Measurements from ENCODE around the gene MEF2D. TPM values are rescaled to one million over a fixed set of nuclear protein-coding genes. Genes with fewer than 3 reads are reported as not detected.

The MEF2D gene
- total RNA-seq, 1 donor from 2014 or later, result 67.0 TPM

DNA sequence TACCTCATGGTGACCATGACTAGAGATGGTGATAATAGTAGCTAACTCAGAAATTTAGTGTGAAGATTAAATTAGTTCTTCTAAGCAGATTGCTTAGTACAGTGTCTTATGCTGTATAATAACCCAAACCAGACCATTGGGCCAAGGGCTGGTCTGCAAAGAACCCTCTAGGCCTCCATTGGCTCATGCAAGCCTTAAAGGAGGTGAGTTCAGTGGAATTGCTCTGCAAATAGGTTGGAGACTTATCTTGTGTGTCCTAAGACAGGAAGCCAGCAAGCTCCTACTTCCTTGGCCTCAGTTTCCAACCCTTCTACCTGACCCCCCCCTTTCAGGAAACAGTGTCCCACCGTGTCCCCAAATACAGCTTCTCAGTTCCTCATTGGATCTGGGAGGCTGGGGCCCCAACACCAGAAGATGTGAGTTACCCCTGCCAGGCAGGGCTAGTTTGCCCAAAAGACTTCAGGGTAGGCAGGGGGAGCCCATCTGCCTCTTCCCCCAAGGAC is 1.9 kb upstream of the MEF2D start:
- no peak for DNase-seq (ENCODE audit: extremely low read depth, low read depth, low spot score)

DNA sequence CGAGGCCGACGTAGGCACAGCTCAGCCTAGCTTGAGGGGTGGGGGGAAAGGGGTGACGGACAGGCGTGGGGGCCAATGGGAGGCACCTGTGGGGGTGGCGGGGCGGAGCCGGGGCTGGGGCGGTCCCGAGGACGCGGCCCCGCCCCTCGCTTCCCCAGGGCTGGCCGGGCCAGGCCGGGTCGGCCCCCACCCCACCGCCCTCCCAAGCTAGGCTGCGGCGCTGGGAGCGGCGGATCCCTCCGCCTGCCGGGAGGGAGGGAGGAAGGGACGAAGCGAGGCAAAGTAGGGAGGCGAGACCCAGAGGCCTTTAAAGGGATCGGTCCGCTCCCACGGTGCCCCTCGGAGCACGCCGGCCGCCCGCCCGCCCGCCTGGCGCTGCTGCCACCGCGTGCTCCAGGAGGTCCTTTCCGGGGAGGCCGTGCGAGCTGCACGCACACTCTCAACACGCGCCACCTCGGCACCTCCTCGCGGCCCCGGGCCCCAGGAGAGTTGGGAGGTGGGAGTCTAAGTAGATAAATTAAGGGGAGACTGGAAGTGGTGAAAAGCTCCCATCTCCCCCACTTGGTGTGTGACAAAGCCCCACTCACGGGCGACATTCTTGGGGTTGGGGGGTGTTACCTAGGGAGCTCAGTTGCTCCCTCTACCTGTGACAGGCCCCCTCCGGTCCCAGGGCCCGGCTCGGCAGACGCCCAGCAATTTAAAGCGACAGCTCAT is 375 bp upstream of the MEF2D start:
- DNase-seq (ENCODE audit: extremely low read depth, low read depth, low spot score), result peak; percentile 50

DNA sequence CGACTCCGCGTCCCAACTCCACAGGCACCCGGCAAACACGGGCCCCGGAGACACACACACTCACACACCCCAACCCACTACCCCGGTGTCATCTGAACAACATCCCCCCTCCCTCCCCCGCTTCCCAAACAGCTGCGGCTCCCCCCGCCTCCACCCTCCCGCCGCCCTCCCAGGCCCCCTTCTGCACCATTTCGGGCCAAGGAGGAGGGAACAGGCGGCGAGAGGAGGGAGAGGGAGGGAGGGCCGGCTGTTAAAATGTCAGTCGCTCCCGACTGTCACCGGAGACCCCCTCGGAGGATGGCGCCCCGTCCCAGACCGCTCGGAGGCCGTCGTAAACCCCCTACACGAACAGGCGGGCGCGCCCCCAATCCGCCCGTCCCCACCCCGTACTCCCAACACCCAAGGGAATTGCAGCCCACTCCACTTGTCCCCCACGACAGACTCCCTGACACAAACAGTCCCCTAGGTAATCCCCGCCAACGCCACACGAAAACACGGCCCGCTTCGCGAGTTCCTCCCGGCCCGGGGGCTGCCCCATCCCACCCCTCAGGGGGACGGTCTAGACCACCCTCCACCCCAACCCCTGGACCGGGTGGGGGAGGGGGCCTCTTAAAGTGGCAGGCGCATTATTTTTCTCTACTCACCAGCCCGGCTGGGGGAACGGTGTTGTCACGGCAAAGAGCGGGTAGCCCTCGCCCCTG is 583 bp downstream of the MEF2D start:
- DNase-seq (ENCODE audit: extremely low read depth, low read depth, low spot score), result no peak

DNA sequence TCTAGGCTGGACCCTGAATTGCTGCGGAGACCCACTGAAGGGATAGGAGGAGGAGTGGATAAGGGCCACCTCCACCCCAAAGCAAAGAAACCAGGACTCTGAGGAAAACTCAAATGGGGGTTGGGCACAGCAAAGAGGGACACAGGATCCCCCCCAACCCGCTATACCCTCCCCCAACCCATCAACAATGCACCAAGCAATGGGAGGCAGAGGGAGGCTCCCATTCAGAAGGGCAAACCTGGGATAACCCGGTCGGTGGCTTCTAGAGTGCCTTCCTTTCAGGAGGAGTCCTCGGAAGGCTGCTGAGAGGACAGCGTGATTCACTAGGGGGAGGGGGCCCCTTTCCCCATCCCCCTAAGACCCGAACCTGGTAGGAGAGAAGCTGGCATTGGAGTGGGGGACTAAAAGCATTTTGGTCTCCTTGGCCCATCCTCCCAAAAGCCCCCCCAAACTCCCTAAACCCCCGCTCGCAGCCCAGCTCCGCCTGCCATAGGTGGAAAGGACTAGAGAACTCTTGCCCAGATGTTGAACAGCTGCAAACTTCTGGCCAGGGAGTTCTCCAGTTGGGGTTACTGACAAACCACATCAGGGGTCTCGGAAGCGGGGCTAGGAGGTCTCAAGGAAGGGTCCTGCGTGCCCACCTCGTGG is 1.3 kb downstream of the MEF2D start:
- no peak for DNase-seq (ENCODE audit: extremely low read depth, low read depth, low spot score)

DNA sequence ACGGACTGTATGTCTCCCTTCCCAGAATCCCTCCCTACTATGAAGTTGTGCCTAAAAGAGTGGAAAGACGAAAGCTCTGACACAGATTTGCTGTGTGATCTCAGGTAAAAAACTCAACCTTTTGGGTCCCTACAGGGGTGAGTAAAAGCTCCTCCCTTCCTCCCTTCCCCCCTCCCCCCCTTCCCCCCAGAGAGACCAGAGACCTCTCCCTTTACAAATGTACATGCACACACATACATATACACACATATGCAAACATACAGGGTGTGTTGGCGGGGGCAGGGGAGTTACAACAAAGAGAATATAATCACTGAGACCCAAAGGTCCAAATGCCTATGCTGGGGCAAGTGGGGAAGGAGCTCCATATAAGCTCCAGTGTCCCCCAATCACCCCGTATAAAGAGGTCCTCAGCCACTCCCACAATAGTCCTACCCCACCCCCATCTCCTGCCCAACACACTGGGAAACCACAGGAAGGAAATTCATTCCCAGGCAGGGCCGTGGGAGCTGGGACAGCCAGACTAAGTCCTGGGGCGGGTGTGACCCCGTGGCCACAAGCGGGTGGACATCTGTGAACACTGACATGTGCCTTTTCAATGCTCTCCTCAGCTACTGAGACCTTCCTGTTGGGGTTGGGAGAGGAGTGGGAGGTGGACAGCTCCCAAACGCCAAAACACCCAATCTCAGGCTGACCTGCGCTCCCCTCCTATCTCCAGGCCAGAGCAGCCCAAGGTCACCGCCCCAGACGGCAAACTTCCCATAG is 2.0 kb downstream of the MEF2D start:
- no peak for DNase-seq (ENCODE audit: extremely low read depth, low read depth, low spot score)

DNA sequence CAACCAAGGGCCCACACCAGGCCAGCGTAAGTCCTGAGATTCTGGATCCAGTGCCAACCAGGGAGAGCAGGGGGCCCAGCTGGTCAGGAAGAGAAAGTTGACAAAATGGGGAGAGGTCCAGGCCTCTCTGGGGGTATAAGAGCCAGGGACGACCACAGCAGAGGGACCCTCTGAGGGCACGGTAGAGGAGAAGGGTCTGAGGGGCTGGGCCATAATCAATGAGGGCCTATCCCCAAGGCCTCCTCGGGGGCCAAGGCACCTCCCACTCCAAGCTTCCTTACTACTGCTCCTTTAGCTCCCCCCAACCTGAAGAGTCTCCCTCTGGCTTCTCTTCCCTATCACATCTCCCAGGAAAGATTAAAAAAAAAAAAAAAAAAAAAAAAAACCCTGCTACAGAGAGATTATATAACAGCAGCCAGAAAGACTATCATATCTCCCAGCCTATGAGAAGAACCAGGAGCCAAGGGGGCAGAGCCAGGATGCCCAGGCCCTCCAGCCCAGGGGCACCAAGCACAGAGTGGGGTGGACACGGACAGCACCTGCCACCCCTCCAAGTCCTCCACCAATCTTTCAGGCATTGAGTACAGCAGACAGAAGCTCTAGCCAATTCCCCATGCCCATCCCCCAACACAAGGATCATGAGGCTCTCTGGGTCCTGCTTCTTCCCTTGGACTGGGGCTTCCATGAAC is 2.7 kb downstream of the MEF2D start:
- DNase-seq (ENCODE audit: extremely low read depth, low read depth, low spot score), result no peak

DNA sequence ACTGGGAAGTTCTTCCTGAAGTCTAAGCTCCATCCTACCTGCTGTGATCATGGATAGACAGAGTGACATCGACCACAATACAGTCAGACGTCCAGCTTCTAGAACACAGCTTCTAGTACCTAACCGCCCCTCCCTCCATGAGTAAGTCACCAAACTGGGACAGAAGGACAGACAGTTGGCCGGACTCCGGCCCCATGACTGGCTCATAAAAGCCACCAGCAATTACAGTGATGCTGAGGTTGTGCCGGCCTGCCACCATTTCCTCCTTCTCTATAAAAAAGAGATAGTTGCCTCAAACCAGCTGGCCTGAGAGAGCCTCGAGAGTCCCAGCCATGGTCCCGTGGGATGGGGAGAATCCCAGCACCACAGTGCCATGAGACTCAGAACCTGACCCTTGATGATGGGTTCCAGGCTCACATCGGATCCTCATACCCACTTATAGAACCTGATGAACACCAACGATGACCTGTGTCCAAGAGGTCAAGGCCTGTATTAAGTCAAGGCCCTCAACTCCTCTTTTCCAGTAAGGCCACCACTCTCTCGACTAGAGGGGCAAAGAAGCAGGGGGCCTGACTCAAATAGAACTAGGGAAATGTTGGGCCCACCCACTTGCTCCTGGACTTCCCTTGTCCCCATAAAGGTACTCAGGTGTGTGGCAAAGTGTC is 3.4 kb downstream of the MEF2D start:
- no peak for DNase-seq (ENCODE audit: extremely low read depth, low read depth, low spot score)

DNA sequence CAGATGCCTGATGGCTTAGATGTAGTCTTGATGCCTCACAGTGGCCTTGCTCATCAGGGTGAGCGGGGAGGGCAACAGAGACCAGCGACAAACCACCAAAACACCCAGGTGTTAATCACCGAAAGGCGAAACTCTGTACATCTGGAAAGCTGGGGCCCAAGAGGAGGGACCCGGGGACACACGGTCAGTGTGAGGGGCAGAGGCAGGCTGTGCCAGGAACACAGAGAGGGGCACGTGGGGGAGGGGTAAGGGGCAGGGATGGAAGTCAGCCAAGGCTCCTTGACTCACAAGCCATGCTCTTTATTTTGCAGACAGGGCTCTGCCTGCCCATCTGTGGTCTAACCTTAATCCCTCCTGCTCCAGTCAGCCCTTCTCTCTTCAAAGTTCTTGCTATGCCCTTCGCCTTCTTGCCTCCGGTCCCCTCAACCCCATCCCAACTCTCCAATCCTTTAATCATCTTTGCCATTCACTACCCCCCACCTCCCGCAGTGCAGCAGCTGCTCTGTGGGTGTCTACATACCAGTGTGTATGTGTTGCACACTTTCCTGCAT is 4.3 kb downstream of the MEF2D start:
- no peak for DNase-seq (ENCODE audit: extremely low read depth, low read depth, low spot score)

DNA sequence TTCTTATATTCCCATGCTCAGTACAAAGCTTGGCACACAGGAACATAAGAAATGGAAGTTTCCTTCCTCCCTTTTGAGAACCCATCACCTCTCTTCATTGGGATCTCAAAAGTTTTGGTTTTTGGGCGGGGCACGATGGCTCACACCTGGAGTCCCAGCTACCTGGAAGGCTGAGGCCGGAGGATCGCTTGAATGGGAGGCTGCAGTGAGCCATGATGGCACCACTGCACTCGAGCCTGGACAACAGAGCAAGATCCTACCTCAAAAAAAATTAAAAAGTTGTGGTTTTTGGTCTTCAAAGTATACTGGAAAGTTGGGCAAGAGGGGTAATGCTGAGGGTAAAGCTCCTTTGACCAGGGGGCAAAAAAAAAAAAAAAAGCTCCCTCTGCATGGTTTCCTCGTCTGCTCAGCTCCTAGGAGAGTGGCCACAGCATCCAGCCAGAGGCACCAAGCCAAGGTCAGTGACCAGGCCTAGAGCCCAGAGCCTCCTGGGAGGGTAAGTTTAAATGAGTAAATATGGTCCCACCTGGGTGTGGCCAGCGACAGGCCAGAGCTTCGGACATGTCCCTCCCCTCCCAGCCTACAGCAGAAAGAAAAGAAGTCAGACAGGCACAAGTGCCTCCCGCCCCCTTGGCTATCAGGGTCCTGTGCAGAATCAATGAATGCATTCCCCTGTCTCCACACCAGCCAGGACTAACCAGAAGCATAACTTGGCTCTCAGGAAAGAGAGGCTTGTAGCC is 5.0 kb downstream of the MEF2D start:
- no peak for DNase-seq (ENCODE audit: extremely low read depth, low read depth, low spot score)

DNA sequence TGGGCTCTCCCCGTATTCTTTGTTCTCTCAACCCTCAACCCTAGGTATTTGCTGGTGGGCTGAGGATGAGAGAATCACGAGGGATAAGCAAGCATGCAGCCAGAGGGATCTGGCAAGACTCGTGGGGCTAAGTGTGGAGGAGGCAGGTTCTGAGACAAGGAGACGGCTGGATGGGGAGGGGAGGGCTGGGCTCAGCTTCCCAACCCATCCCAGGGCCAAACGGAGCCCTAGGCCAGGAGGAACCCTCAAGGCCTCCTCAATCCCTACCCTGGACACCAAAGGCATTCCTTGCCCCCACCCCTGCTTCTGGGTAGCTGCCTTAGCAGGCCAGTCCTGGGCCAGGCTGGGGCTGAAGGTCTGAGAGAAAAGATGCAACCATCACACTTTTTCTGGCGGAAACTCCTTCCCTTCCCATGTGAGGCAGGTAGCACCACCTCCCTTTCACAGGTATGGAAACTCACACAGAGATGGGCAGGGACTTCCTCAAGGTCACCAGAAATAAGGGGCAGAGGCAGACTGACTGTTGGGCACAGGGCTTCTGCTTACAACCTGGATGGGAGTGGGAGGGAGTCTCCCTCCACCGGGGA is 6.2 kb downstream of the MEF2D start:
- no peak for DNase-seq (ENCODE audit: extremely low read depth, low read depth, low spot score)

DNA sequence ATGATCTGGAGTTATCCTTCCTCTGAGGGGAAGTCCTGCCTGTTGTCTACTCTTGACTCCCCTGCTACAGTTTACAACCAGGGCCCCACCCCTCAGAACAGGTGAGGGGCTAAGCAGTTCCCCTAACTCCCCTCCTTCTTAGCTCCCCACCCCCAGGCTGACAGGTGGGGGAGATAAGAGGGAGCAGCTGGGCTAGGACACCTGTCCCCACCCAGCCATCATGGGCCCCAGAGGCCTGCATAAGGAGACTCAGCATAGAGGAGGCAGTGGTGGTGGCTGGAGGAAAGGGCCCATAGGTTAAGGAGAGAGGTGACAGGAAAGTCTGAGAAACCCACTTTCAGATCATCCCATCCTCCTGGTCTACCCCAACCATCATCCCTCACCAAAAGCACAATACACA is 6.8 kb downstream of the MEF2D start:
- DNase-seq (ENCODE audit: extremely low read depth, low read depth, low spot score), result no peak

DNA sequence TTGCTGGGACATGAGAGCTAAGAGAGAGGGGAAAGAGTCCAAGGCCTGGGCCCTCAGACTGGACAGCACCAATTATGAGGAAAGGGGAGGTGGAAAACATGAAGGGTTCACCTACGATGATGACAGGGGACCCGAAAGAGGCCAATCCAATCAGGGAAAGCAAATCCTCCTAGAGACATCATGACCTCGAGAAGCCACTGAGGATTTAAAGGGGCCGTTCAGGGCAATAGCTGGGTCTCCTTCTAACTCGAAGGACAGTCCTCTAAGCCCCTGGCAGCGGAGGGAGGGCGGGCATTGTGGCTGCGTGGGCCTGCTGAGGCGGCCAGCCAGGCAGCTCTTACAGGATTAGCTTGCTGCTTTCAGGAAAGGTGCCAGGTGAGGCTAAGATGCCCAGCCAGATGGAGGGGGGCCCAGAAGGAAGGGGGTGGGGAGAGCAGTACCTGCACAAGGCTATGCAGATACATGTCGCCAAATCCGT is 7.4 kb downstream of the MEF2D start:
- no peak for DNase-seq (ENCODE audit: extremely low read depth, low read depth, low spot score)

DNA sequence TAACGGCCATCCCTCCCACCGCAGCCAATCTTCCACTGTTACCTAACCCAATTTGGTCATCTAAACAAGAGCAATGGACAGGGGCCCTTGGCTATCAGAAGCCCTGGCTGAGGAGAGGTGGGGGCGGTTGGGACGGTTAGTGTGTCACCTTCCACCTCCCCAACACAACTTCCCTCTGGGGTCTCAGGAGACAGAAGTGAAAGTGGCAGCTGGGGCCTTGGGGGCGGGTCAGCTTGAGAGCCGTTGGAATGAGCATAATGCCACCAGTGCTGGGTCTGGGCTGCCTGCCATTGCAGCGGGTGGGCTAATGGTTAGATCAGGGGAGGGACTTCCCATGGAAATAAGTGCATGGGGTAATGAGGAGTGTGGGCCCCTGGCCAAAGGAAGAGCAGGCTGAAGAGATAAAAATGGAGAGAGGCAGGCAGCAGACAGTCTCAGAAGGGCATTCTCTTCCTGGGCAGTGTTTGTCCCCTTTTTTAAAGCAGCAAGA is 7.9 kb downstream of the MEF2D start:
- no peak for DNase-seq (ENCODE audit: extremely low read depth, low read depth, low spot score)

DNA sequence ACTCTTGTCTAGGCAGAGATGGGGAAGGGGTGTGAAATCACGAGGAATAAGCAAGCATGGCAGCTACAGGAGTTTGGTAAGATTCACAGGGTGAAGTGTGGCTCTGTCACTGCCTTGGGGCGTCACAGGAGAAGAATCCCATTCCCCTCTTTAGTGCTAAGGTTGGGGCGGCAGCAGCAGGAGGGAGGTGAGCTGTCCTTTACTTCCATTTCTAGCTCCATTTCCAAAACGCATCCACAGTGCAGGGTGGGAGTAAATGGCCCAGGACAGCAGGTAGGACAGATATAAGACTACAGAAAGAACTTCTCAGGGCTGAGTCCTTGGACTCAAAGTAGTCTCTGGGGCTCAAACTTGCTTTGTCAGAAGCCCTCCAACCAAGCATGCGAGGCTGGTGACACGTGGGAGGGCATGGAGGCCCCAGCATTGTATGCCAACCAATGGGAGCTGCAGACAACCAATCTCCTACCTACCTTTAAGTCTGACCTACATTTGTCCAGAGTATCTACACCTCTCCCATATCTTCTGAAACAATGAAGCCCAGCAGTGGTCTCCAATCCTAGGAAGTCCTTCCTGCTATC is 8.5 kb downstream of the MEF2D start:
- DNase-seq (ENCODE audit: extremely low read depth, low read depth, low spot score), result no peak

DNA sequence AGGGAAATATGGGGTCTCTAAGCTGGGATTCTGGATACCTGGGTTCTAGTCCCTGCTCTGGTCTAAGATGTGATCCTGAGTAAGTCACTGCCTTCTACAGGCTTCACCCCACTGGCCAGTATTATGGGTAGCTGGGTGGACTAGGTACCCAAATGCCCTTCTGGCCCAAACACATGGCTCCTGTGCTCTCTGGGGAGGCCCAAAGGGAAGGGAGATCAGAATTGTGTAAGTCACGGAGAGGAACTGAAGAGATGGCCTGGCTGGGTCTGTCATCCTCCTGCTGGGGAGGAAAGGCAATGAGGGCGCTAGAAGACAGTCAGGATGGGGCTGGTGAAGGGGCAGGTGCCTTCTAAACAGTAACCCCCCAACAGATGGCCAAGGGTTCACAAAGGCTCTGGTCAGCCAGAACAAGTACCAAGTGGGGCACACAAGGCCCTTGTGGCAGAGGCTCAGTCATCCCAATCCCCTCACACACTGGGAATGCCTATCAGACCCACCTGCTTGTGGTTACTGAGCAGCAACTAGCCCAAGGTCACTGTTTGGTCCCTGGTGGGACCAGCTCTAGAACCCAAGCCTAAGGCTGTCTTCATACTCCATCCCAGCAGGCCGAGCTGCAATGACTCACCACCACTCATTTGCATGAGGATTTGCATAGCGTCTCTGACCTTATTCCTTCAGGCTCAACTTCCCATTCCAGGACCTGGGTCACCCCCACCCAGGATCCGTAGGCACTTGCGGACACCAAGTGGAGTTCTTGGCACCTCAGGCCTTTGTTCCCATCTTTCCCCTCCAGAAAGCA is 9.2 kb downstream of the MEF2D start:
- DNase-seq (ENCODE audit: extremely low read depth, low read depth, low spot score), result no peak

DNA sequence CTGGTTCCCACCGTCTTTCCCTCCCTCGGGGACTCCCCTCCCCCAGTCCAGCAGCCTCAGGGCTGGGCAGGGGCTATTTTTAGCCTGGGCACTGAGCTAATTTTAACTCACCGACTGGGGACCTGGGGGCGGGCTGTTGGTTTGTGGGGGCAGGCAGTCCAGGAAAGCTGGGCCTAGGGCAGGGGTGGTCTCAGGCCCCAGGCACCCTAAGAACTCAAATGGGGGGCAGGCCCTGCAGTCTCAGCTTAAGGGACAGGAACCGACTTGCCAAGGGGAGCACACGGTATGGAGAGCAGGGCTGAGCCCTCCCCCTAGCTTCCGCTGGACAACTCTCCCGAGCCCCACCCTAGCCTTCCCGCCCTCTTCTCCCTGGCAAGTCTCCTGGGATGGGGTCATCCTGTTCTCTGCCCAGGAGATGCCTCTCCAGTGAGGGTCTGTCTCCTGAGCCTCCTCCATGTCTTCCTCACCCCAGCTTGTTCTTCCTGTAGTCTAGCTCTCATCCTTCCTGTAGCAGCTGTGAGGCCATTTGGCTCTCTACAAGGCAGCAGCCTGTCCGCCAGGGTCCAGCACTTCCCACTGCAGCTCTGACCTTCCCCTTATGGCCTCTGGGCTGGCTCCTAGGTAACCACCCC is 10.1 kb downstream of the MEF2D start:
- no peak for DNase-seq (ENCODE audit: extremely low read depth, low read depth, low spot score)

DNA sequence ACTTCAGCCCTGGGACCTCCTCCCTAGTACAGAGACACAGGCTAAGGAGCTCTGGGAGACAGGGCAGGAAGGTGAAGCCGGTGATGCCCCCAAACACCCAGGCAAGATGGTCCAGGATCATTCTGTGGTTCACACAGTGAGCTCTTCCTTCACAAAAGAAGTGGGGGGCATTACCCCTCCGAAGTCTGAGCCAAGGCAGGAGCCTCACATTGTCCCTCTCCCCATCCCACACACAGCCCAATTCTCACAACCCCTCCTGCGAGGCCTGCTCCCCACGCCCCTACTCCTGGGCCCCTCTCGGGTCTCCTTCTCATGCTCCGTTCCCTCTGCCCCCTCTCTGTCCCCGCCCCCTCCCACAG is 10.7 kb downstream of the MEF2D start:
- DNase-seq (ENCODE audit: extremely low read depth, low read depth, low spot score), result no peak
